Nephron progenitor cell (in vitro differentiated cells): ENCODE results near the gene KISS1R.

ENCODE experiments used
- DNase-seq: peaks from one replicate; pipeline ENCODE4 v3.0.0; 2021
- H3K27ac Mint-ChIP-seq: 2 replicates; pipeline ENCODE4 v1.8.0; 2021; ENCODE audit warnings: mild to moderate bottlenecking, moderate library complexity, mixed read lengths
- H3K27me3 Mint-ChIP-seq: 2 replicates; pipeline ENCODE4 v1.8.0; 2021; ENCODE audit warnings: mild to moderate bottlenecking, low read depth, mixed read lengths; ENCODE audit not compliant: poor library complexity
- H3K36me3 Mint-ChIP-seq: 2 replicates; pipeline ENCODE4 v1.8.0; 2021; ENCODE audit warnings: low read depth, mixed read lengths
- H3K4me1 Mint-ChIP-seq: 2 replicates; pipeline ENCODE4 v1.8.0; 2021; ENCODE audit warnings: mixed read lengths
- H3K4me3 Mint-ChIP-seq: 2 replicates; pipeline ENCODE4 v1.8.0; 2021; ENCODE audit warnings: mild to moderate bottlenecking, moderate library complexity, mixed read lengths
- H3K9me3 Mint-ChIP-seq: 2 replicates; pipeline ENCODE4 v1.8.0; 2021; ENCODE audit warnings: mild to moderate bottlenecking, moderate library complexity, mixed read lengths
- TF ChIP-seq, protein P1 (sequence below): fragments of 200-600 bp; sonication (generic); IDR thresholded peaks from 2 replicates; pipeline ENCODE4 v1.5.0; 2021; ENCODE audit warnings: antibody characterized with exemption

The KISS1R gene

DNA sequence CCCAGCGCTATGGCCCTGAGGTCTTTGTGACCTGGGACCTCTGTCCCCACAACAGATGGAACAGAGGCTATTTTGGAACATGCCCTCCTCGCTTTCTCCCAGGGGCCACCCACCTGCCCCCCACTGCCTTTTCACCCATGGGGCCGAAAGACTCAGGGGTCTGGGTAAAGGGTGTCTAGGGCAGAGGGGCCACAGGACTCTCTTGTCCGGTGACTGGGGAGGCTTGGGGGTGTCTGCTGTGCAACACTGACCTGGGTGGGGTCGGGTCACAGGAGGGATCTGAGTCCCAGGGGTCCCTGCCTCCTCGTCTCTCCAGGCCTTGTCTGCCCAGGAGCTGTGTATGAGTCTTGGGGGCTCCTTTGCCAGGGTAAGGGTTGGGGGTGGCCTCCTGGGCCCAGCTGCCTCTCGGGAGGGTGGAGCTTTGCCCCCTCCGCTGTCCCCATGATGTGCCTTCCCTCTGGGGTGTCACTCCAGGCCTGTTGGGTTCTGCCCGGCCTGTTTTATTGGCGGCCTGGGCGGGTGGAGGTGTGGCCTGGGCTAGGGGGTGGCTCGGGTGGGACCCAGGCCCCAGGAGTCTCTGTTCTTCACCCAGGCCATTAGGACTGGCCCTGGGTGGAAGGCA lies 10.8 kb downstream of the KISS1R start:
- DNase-seq, result peak; percentile 36
- Mint-ChIP-seq H3K27ac (no peak overlapping the region), H3K9me3 (no peaks in the 10 kb centered on the region), H3K4me3 (peak overlapping the region; percentile 89), H3K4me1 (peaks cover 26% of the 10 kb centered on the region), H3K36me3 (peaks cover 14% of the 10 kb centered on the region), H3K27me3 (peaks cover 5% of the 10 kb centered on the region)
- TF ChIP-seq, protein P1, sequence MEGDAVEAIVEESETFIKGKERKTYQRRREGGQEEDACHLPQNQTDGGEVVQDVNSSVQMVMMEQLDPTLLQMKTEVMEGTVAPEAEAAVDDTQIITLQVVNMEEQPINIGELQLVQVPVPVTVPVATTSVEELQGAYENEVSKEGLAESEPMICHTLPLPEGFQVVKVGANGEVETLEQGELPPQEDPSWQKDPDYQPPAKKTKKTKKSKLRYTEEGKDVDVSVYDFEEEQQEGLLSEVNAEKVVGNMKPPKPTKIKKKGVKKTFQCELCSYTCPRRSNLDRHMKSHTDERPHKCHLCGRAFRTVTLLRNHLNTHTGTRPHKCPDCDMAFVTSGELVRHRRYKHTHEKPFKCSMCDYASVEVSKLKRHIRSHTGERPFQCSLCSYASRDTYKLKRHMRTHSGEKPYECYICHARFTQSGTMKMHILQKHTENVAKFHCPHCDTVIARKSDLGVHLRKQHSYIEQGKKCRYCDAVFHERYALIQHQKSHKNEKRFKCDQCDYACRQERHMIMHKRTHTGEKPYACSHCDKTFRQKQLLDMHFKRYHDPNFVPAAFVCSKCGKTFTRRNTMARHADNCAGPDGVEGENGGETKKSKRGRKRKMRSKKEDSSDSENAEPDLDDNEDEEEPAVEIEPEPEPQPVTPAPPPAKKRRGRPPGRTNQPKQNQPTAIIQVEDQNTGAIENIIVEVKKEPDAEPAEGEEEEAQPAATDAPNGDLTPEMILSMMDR, result no peak

DNA sequence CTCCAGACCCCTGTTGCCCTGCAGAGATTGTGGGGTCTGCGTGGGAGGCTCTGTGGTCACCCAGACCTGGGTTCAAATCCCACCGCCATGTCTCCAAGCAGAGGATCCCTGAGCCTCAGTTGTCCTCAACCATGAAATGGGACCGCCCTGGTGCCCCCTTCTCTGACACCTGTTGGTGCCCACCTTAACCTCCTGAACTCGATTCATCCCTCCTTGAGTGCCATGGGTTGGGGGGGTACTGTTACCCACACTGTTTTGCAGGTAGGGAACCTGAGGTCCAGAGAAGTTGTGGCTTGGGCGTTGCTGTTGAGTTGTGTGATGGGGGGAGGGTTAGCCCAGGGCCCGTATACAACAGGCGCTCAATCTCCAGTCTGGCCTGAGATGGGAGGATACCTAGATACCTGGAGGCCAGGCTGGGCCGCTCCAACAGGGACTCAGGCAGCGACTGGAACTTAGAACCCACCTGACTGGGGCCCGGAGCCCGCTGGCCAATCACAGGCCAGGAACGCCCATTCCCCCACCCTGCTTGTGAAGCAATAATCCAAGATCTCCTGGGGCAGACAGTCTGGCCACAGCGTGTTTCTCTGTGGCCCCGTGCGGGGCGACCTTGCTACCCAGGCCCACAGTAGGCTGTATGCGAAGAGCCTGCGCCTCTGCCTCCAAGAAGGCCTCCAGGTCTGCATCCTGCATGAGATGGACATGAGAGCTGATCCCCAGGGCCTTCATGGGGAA lies 11.5 kb downstream of the KISS1R start:
- Mint-ChIP-seq H3K4me3 (no peak overlapping the region), H3K4me1 (peaks cover 23% of the 10 kb centered on the region), H3K27me3 (peaks cover 5% of the 10 kb centered on the region), H3K36me3 (peaks cover 14% of the 10 kb centered on the region), H3K27ac (no peak overlapping the region), H3K9me3 (no peaks in the 10 kb centered on the region)
- TF ChIP-seq, protein P1, result no peak
- no peak for DNase-seq

DNA sequence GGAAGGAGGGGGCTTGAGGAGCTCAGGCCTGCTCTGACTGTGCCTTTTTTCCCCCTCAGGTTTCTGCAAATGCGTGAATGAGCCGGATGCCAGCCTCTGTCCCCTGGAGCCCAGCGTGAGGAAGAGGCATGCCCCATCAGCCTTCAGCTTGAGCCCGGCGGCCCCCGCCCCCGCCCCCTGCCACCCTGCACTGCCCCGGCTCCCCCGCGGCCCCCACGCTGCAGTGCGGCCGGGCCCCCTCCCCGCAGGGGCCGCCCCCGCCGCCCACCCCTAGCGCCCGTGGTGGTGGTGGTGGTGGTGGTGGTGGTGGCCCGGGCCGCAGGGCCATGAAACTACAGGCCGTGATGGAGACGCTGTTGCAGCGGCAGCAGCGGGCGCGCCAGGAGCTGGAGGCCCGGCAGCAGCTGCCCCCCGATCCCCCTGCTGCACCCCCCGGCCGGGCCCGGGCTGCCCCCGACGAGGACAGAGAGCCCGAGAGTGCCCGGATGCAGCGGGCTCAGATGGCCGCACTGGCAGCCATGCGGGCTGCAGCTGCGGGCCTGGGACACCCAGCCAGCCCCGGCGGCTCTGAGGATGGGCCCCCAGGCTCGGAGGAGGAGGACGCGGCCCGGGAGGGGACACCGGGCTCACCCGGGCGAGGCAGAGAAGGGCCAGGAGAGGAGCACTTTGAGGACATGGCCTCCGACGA lies 12.2 kb downstream of the KISS1R start:
- Mint-ChIP-seq H3K9me3 (no peaks in the 10 kb centered on the region), H3K4me1 (peaks cover 27% of the 10 kb centered on the region), H3K27me3 (peaks cover 5% of the 10 kb centered on the region), H3K27ac (no peak overlapping the region), H3K36me3 (peaks cover 14% of the 10 kb centered on the region), H3K4me3 (no peak overlapping the region)
- TF ChIP-seq, protein P1, result no peak
- no peak for DNase-seq

DNA sequence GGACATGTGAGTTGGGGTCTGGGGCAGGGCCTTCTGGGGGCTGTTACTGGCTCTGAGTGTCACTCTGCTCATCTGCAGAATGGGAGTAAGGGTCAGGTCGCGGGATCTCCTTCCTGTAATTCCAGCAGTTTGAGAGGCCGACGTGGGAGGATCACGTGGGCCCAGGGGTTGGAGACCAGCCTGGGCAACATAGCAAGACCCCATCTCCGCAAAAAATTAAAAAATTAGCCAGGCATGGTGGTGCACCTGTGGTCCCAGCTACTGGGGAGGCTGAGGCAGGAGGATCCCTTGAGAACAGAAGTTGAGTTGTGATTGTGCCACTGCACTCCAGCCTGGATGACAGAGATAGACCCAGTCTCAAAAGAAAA lies 12.7 kb downstream of the KISS1R start:
- H3K9me3 Mint-ChIP-seq, result no peaks in the 10 kb centered on the region
- peaks cover 5% of the 10 kb centered on the region for H3K27me3 Mint-ChIP-seq
- no peak overlapping the region for H3K27ac Mint-ChIP-seq

DNA sequence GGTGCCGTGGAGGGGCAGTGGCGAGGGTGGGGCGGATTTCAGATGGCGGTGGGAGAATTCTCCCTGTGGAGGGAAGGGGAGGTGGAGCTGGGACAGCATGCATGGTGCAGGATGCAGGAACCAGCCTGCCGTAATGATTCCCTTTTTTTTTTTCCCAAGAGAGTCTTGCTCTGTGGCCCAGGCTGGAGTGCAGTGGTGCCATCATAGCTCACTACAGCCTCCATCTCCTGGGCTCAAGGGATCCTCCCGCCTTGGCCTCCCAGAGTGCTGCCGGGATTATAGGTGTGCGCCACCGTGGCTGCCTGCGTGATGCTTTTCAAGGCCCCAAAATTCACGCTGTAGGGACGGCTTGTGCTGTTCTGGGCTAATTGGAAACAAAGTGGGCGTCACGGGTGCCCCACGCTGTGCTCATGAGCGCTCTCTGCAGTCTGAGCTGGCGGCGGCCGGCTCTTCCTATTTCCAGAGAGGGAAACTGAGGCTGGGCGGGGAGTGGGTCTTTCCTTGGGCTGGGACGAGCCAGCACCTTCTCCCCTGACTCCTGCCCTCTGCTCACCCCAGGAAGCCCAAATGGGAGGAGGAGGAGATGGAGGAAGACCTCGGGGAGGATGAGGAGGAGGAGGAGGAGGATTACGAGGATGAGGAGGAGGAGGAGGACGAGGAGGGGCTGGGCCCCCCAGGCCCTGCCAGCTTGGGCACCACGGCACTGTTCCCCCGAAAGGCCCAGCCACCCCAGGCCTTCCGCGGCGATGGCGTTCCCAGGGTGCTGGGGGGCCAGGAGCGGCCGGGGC lies 14.9 kb downstream of the KISS1R start:
- TF ChIP-seq, protein P1, result no peak
- DNase-seq, result no peak
- peaks cover 32% of the 10 kb centered on the region for H3K36me3 Mint-ChIP-seq
- peaks cover 5% of the 10 kb centered on the region for H3K27me3 Mint-ChIP-seq
- peaks cover 27% of the 10 kb centered on the region for H3K4me1 Mint-ChIP-seq
- peak overlapping the region; percentile 61 for H3K27ac Mint-ChIP-seq
- no peak overlapping the region for H3K4me3 Mint-ChIP-seq
- no peaks in the 10 kb centered on the region for H3K9me3 Mint-ChIP-seq

More for the DNA sequence above, 12.7 kb downstream of the KISS1R start:
- Mint-ChIP-seq H3K4me3 (peak overlapping the region; percentile 15), H3K4me1 (peaks cover 27% of the 10 kb centered on the region), H3K36me3 (peaks cover 14% of the 10 kb centered on the region)
- TF ChIP-seq, protein P1, result no peak
- DNase-seq, result no peak
